ENCODE measurements around the gene TNFRSF14.
A peak's percentile ranks its signal among the peaks of the same experiment; 100 is the strongest.

Gene TNFRSF14

GRCh38 chr1:2607641-2608091 is 51.5 kb downstream of the TNFRSF14 start:
- peaks cover 7 to 86% (median 73%) of the 10 kb centered on the region in 10 experiments; a peak in 18 of 20 replicates for H3K4me1 ChIP-seq
- peaks cover 0 to 2% (median 0%) of the 10 kb centered on the region in 11 experiments; a peak in 1 of 22 replicates for H3K9me3 ChIP-seq (replicated peaks in 1 of 11)
- peak overlapping the region in 2 of 11 experiments; percentile 5 to 24; a peak in 1 of 22 replicates for H3K4me2 ChIP-seq
- peak overlapping the region in 1 of 11 experiments; percentile 41; a peak in 1 of 22 replicates for H3K9ac ChIP-seq
- no peak overlapping the region for H3K4me3 ChIP-seq
- no peak overlapping the region for H3K27ac ChIP-seq
- no peaks in the 10 kb centered on the region for H3K36me3 ChIP-seq
- peaks cover 1 to 15% (median 4%) of the 10 kb centered on the region in 11 experiments; a peak in 8 of 22 replicates for H3K27me3 ChIP-seq
- H4K20me1 ChIP-seq = peaks cover 0 to 34% (median 0%) of the 10 kb centered on the region in 11 experiments; a peak in 8 of 22 replicates
- no peak for TF ChIP-seq Cebpa-rat (IDR thresholded peaks at IDR 0.05)

DNA sequence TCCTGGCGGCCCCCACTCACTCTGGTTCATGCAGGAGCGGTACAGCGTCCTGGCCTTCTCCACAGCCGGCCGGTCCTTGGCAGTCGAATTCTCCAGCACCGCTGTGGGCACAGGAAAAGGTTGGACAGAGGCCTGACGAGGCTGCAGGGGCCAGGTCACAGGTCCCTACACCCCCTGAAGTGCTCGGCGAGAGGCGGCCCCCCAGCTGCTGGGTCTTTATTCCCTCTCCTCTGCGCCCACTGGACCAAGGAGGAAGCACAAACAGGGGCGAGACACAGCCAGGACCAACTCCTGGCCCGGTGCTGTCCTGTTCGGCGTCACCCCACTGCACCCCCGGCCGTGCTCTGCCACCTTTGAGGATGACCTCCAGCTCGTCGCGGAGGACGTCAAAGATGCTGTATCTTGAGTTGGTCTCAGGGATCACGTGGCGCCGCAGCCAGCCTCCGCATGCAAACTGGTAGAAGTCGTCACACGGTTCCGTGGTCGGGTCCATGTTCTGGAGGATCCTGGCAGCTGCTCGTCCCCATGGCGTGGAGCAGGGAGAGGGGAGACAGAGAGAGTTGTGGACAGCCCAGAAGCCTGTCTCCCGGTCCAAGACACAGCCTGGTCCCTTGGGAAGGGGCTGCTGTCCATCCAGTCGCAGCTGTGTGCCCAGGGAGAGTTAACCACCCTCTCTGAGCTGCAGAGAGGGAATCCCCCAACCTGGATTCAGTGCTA is 53.3 kb downstream of the TNFRSF14 start:
- TF ChIP-seq Cebpa-rat (IDR thresholded peaks at IDR 0.05) = no peak
- Histone ChIP-seq H3K9me3 (replicated peaks in 1 of 11) (peaks cover 14 to 20% (median 17%) of the 10 kb centered on the region in 11 experiments), H3K9ac (no peak overlapping the region), H3K36me3 (no peaks in the 10 kb centered on the region), H4K20me1 (peaks cover 0 to 32% (median 0%) of the 10 kb centered on the region in 11 experiments; a peak in 7 of 22 replicates), H3K4me2 (peak overlapping the region in 4 of 11 experiments; percentile 86 to 90 (median 90); a peak in 6 of 22 replicates), H3K4me3 (no peak overlapping the region), H3K27me3 (peaks cover 0 to 10% (median 0%) of the 10 kb centered on the region in 11 experiments; a peak in 5 of 22 replicates), H3K27ac (no peak overlapping the region), H3K4me1 (peaks cover 7 to 68% (median 55%) of the 10 kb centered on the region in 10 experiments; a peak in 18 of 20 replicates)

GRCh38 chr1:2610036-2610959 is 54.1 kb downstream of the TNFRSF14 start:
- Histone ChIP-seq H3K36me3 (no peaks in the 10 kb centered on the region), H3K27me3 (peaks cover 0 to 2% (median 0%) of the 10 kb centered on the region in 11 experiments; a peak in 4 of 22 replicates), H4K20me1 (peaks cover 0 to 24% (median 0%) of the 10 kb centered on the region in 11 experiments; a peak in 7 of 22 replicates), H3K9me3 (replicated peaks in 1 of 11) (peaks cover 22 to 28% (median 26%) of the 10 kb centered on the region in 11 experiments), H3K4me3 (no peak overlapping the region), H3K27ac (no peak overlapping the region), H3K4me1 (peaks cover 2 to 60% (median 47%) of the 10 kb centered on the region in 10 experiments; a peak in 18 of 20 replicates), H3K9ac (no peak overlapping the region), H3K4me2 (peak overlapping the region in 9 of 11 experiments; percentile 41 to 94 (median 86); a peak in 16 of 22 replicates)
- TF ChIP-seq Cebpa-rat (IDR thresholded peaks at IDR 0.05) = no peak

GRCh38 chr1:2611031-2611501 is 54.9 kb downstream of the TNFRSF14 start:
- no peak overlapping the region for H3K9ac ChIP-seq
- no peak for TF ChIP-seq Cebpa-rat (IDR thresholded peaks at IDR 0.05)
- H3K4me2 ChIP-seq = peak overlapping the region; percentile 27 to 94 (median 78); a peak in 18 of 22 replicates
- peaks cover 0 to 23% (median 0%) of the 10 kb centered on the region in 11 experiments; a peak in 5 of 22 replicates for H4K20me1 ChIP-seq
- no peaks in the 10 kb centered on the region for H3K27me3 ChIP-seq
- H3K4me3 ChIP-seq = no peak overlapping the region; a peak in 1 of 20 replicates
- H3K36me3 ChIP-seq = no peaks in the 10 kb centered on the region
- H3K27ac ChIP-seq = no peak overlapping the region
- H3K9me3 ChIP-seq (replicated peaks in 1 of 11) = peaks cover 30 to 36% (median 33%) of the 10 kb centered on the region in 11 experiments
- H3K4me1 ChIP-seq = peaks cover 0 to 53% (median 39%) of the 10 kb centered on the region in 10 experiments; a peak in 18 of 20 replicates

- H3K27me3 ChIP-seq = no peaks in the 10 kb centered on the region
- H3K9me3 ChIP-seq (replicated peaks in 1 of 11) = peaks cover 38 to 43% (median 41%) of the 10 kb centered on the region in 11 experiments
- peaks cover 0 to 45% (median 31%) of the 10 kb centered on the region in 10 experiments; a peak in 18 of 20 replicates for H3K4me1 ChIP-seq
- peak overlapping the region; percentile 16 to 94 (median 78); a peak in 20 of 22 replicates for H3K4me2 ChIP-seq
- no peak for TF ChIP-seq Cebpa-rat (IDR thresholded peaks at IDR 0.05)
- H3K27ac ChIP-seq = no peak overlapping the region
- H4K20me1 ChIP-seq = peaks cover 0 to 17% (median 0%) of the 10 kb centered on the region in 11 experiments; a peak in 5 of 22 replicates
- no peaks in the 10 kb centered on the region for H3K36me3 ChIP-seq
- peak overlapping the region in 1 of 10 experiments; percentile 19; a peak in 1 of 20 replicates for H3K4me3 ChIP-seq
- peak overlapping the region in 5 of 11 experiments; percentile 7 to 50 (median 28); a peak in 4 of 22 replicates for H3K9ac ChIP-seq
These were observed 55.7 kb downstream of the TNFRSF14 start for GRCh38 chr1:2611621-2612437.

GRCh38 chr1:2612591-2613365 is 56.6 kb downstream of the TNFRSF14 start:
- Histone ChIP-seq H3K9ac (0 out of 22 replicates have a peak overlapping the region, but pooled peaks of 1 of the 11 experiments have one; percentile 50), H3K4me3 (no peak overlapping the region), H4K20me1 (peaks cover 0 to 17% (median 0%) of the 10 kb centered on the region in 11 experiments; a peak in 5 of 22 replicates), H3K27me3 (no peaks in the 10 kb centered on the region), H3K4me2 (peak overlapping the region in 7 of 11 experiments; percentile 66 to 94 (median 89); a peak in 11 of 22 replicates), H3K4me1 (peaks cover 0 to 47% (median 27%) of the 10 kb centered on the region in 10 experiments; a peak in 18 of 20 replicates), H3K27ac (no peak overlapping the region), H3K9me3 (replicated peaks in 1 of 11) (peaks cover 39 to 45% (median 41%) of the 10 kb centered on the region in 11 experiments), H3K36me3 (no peaks in the 10 kb centered on the region)
- TF ChIP-seq Cebpa-rat (IDR thresholded peaks at IDR 0.05) = no peak
